GM12878 (cell line): ENCODE results near the gene INHBC. TPM values are rescaled to one million over a fixed set of nuclear protein-coding genes. Genes with fewer than 3 reads are reported as not detected.

Experiments used
- BHLHE40 ChIP-seq, 2 experiments: fragments of 450-650 bp in 1 of 2; IDR thresholded peaks; 2 replicates each; pipeline ENCODE4 v1.6.1; 2011 to 2017; ENCODE audit warnings: low read depth in 2 of 2, borderline replicate concordance in 1 of 2, improper control_type of control experiment in 1 of 2, low read length in 1 of 2, mild to moderate bottlenecking in 1 of 2
- CHD4 ChIP-seq: fragments of 200-600 bp; sonication (generic); IDR thresholded peaks from 2 replicates; pipeline ENCODE4 v1.6.1; 2016; ENCODE audit warnings: mild to moderate bottlenecking
- EP300 ChIP-seq, 2 experiments: fragments of 150-350 bp in 1 of 2; IDR thresholded peaks; 2 replicates each; pipeline ENCODE4 v1.6.1; 2011 to 2012; ENCODE audit warnings: low read depth in 2 of 2, low read length in 2 of 2, borderline replicate concordance in 1 of 2, improper control_type of control experiment in 1 of 2, inconsistent platforms in 1 of 2; ENCODE audit not compliant: control insufficient read depth in 1 of 2
- ESRRA ChIP-seq: IDR thresholded peaks from 2 replicates; pipeline ENCODE4 v1.6.1; 2012; ENCODE audit warnings: mild to moderate bottlenecking, low read length, improper control_type of control experiment
- FOXK2 ChIP-seq: fragments of 450-650 bp; IDR thresholded peaks from 2 replicates; pipeline ENCODE4 v1.6.1; 2017; ENCODE audit warnings: mild to moderate bottlenecking, moderate library complexity
- HDAC2 ChIP-seq: fragments of 200-600 bp; sonication (generic); IDR thresholded peaks from 2 replicates; pipeline ENCODE4 v1.6.1; 2017
- MEF2A ChIP-seq: IDR thresholded peaks from 2 replicates; pipeline ENCODE4 v1.6.1; 2011; ENCODE audit warnings: low read depth, mild to moderate bottlenecking, low read length, moderate library complexity; ENCODE audit not compliant: insufficient read depth
- MYC ChIP-seq: IDR thresholded peaks from 2 replicates; pipeline ENCODE4 v1.6.1; 2011; ENCODE audit warnings: mild to moderate bottlenecking, low read length, moderate library complexity, inconsistent platforms; ENCODE audit not compliant: insufficient read depth, insufficient replicate concordance, insufficient read length, severe bottlenecking
- SMARCA5 ChIP-seq: fragments of 450-650 bp; IDR thresholded peaks from 2 replicates; pipeline ENCODE4 v1.6.1; 2017; ENCODE audit warnings: mild to moderate bottlenecking
- SREBF2 ChIP-seq: IDR thresholded peaks from 2 replicates; pipeline ENCODE4 v1.6.1; 2012; ENCODE audit warnings: mild to moderate bottlenecking, low read length
- ZNF24 ChIP-seq: fragments of 450-650 bp; IDR thresholded peaks from 2 replicates; pipeline ENCODE4 v1.6.1; 2017; ENCODE audit warnings: antibody characterized with exemption, mild to moderate bottlenecking
- polyA plus RNA-seq, 11 experiments: library from polyadenylated mRNA; depleted of rRNA in 4 of 11; unstranded in 6 of 11; stranded (reverse) in 5 of 11; fragments of >200 nt; fragmentation: Nextera tagmentation in 4 of 11; fragmentation: Illumina TruSeq in 1 of 11; extraction: Ambion mirVana in 4 of 11; extraction: Trizol in 1 of 11; gene quantifications; 1 replicate in 1 of 11; 2 replicates in 10 of 11; pipeline versions ENCODE4 v1.2.1 to v1.2.3, GENCODE V29; 2011 to 2016; ENCODE audit warnings: inconsistent platforms in 2 of 11, missing spikeins in 2 of 11, low read depth in 1 of 11
- total RNA-seq, 4 experiments: library from RNA; depleted of rRNA in 3 of 4; stranded (reverse); fragments of >200 nt in 3 of 4; fragmentation: Illumina TruSeq in 1 of 4; extraction: Trizol in 1 of 4; gene quantifications; 2 replicates each; pipeline versions ENCODE4 v1.2.1 to v1.2.3, GENCODE V29; 2013 to 2021
- TF ChIP-seq, protein P1 (sequence below): fragments of 450-650 bp; IDR thresholded peaks from 2 replicates; pipeline ENCODE4 v1.6.1; 2018; ENCODE audit warnings: borderline replicate concordance, mild to moderate bottlenecking; ENCODE audit not compliant: partially characterized antibody
- TF ChIP-seq, protein P2 (sequence below): fragments of 450-650 bp; formaldehyde crosslinking; IDR thresholded peaks from 2 replicates; pipeline ENCODE4 v1.4.0; 2022; ENCODE audit warnings: mild to moderate bottlenecking, moderate library complexity
- TF ChIP-seq, protein P3 (sequence below): fragments of 450-650 bp; IDR thresholded peaks from 2 replicates; pipeline ENCODE4 v1.6.1; 2018; ENCODE audit warnings: mild to moderate bottlenecking, low read depth, moderate library complexity; ENCODE audit not compliant: partially characterized antibody
- TF ChIP-seq, protein P4 (sequence below): IDR thresholded peaks from 2 replicates; pipeline ENCODE4 v1.6.1; 2012; ENCODE audit warnings: mild to moderate bottlenecking, low read depth, low read length
- TF ChIP-seq, protein P5 (sequence below): fragments of 150-350 bp; IDR thresholded peaks from 2 replicates; pipeline ENCODE4 v1.6.1; 2014; ENCODE audit warnings: mild to moderate bottlenecking, low read depth, low read length

The INHBC gene
- total and polyA plus RNA-seq, 10 of the 15 experiments (the other 5 are each of a cell fraction or from before 2014, with no cell fraction given), result 0.04 to 0.22 (median 0.13) TPM; not detected in 5

DNA sequence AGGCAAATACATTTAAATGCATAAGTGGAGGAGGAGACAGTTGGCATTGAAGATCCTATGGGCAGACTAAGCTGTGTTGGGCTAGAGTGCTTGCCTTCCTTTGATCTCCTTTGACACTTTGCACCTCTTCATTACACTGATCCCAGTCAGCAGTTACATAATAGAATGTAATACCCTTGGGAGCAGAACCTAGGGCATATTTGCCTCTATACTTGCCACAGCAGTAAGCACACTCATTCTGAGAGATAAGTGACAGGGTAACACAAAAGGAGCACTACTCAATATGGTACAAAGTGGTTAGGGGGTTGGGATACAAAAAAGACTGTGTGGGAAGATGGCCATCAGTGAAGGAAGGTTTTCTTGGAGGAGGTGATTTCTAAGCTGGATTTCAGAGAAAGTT lies 62.2 kb downstream of the INHBC start (continued):
- TF ChIP-seq, protein P1, sequence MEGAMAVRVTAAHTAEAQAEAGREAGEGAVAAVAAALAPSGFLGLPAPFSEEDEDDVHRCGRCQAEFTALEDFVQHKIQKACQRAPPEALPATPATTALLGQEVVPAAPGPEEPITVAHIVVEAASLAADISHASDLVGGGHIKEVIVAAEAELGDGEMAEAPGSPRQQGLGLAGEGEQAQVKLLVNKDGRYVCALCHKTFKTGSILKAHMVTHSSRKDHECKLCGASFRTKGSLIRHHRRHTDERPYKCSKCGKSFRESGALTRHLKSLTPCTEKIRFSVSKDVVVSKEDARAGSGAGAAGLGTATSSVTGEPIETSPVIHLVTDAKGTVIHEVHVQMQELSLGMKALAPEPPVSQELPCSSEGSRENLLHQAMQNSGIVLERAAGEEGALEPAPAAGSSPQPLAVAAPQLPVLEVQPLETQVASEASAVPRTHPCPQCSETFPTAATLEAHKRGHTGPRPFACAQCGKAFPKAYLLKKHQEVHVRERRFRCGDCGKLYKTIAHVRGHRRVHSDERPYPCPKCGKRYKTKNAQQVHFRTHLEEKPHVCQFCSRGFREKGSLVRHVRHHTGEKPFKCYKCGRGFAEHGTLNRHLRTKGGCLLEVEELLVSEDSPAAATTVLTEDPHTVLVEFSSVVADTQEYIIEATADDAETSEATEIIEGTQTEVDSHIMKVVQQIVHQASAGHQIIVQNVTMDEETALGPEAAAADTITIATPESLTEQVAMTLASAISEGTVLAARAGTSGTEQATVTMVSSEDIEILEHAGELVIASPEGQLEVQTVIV, result no peak
- no peak for TF ChIP-seq BHLHE40 (IDR thresholded peaks at IDR 0.05; ENCODE audit: borderline replicate concordance in 1 of 2, low read depth in 2 of 2, low read length in 1 of 2)
- no peak for TF ChIP-seq ESRRA
- TF ChIP-seq SREBF2, result no peak
- no peak for TF ChIP-seq SMARCA5
- TF ChIP-seq MEF2A, result no peak
- TF ChIP-seq MYC, result no peak
- TF ChIP-seq, protein P2, sequence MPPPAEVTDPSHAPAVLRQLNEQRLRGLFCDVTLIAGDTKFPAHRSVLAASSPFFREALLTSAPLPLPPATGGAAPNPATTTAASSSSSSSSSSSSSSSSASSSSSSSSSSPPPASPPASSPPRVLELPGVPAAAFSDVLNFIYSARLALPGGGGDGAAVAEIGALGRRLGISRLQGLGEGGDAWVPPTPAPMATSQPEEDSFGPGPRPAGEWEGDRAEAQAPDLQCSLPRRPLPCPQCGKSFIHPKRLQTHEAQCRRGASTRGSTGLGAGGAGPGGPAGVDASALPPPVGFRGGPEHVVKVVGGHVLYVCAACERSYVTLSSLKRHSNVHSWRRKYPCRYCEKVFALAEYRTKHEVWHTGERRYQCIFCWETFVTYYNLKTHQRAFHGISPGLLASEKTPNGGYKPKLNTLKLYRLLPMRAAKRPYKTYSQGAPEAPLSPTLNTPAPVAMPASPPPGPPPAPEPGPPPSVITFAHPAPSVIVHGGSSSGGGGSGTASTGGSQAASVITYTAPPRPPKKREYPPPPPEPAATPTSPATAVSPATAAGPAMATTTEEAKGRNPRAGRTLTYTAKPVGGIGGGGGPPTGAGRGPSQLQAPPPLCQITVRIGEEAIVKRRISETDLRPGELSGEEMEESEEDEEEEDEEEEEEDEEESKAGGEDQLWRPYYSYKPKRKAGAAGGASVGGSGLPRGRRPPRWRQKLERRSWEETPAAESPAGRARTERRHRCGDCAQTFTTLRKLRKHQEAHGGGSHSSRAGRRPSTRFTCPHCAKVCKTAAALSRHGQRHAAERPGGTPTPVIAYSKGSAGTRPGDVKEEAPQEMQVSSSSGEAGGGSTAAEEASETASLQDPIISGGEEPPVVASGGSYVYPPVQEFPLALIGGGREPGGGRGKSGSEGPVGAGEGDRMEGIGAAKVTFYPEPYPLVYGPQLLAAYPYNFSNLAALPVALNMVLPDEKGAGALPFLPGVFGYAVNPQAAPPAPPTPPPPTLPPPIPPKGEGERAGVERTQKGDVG (CRISPR knock-in tag), result no peak
- no peak for TF ChIP-seq FOXK2
- TF ChIP-seq, protein P3, sequence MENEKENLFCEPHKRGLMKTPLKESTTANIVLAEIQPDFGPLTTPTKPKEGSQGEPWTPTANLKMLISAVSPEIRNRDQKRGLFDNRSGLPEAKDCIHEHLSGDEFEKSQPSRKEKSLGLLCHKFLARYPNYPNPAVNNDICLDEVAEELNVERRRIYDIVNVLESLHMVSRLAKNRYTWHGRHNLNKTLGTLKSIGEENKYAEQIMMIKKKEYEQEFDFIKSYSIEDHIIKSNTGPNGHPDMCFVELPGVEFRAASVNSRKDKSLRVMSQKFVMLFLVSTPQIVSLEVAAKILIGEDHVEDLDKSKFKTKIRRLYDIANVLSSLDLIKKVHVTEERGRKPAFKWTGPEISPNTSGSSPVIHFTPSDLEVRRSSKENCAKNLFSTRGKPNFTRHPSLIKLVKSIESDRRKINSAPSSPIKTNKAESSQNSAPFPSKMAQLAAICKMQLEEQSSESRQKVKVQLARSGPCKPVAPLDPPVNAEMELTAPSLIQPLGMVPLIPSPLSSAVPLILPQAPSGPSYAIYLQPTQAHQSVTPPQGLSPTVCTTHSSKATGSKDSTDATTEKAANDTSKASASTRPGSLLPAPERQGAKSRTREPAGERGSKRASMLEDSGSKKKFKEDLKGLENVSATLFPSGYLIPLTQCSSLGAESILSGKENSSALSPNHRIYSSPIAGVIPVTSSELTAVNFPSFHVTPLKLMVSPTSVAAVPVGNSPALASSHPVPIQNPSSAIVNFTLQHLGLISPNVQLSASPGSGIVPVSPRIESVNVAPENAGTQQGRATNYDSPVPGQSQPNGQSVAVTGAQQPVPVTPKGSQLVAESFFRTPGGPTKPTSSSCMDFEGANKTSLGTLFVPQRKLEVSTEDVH, result no peak
- no peak for TF ChIP-seq ZNF24
- TF ChIP-seq CHD4, result no peak
- TF ChIP-seq, protein P4, sequence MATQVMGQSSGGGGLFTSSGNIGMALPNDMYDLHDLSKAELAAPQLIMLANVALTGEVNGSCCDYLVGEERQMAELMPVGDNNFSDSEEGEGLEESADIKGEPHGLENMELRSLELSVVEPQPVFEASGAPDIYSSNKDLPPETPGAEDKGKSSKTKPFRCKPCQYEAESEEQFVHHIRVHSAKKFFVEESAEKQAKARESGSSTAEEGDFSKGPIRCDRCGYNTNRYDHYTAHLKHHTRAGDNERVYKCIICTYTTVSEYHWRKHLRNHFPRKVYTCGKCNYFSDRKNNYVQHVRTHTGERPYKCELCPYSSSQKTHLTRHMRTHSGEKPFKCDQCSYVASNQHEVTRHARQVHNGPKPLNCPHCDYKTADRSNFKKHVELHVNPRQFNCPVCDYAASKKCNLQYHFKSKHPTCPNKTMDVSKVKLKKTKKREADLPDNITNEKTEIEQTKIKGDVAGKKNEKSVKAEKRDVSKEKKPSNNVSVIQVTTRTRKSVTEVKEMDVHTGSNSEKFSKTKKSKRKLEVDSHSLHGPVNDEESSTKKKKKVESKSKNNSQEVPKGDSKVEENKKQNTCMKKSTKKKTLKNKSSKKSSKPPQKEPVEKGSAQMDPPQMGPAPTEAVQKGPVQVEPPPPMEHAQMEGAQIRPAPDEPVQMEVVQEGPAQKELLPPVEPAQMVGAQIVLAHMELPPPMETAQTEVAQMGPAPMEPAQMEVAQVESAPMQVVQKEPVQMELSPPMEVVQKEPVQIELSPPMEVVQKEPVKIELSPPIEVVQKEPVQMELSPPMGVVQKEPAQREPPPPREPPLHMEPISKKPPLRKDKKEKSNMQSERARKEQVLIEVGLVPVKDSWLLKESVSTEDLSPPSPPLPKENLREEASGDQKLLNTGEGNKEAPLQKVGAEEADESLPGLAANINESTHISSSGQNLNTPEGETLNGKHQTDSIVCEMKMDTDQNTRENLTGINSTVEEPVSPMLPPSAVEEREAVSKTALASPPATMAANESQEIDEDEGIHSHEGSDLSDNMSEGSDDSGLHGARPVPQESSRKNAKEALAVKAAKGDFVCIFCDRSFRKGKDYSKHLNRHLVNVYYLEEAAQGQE, result no peak
- TF ChIP-seq, protein P5, sequence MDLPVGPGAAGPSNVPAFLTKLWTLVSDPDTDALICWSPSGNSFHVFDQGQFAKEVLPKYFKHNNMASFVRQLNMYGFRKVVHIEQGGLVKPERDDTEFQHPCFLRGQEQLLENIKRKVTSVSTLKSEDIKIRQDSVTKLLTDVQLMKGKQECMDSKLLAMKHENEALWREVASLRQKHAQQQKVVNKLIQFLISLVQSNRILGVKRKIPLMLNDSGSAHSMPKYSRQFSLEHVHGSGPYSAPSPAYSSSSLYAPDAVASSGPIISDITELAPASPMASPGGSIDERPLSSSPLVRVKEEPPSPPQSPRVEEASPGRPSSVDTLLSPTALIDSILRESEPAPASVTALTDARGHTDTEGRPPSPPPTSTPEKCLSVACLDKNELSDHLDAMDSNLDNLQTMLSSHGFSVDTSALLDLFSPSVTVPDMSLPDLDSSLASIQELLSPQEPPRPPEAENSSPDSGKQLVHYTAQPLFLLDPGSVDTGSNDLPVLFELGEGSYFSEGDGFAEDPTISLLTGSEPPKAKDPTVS, result no peak
- TF ChIP-seq EP300 (IDR thresholded peaks at IDR 0.05; ENCODE audit: borderline replicate concordance in 1 of 2, control insufficient read depth in 1 of 2, low read depth in 2 of 2, low read length in 2 of 2), result peak in 1 of 2 experiments; percentile 43; a peak in 1 of 4 replicates
- TF ChIP-seq HDAC2, result no peak
